ENCODE data around the gene TUBGCP3.

Gene TUBGCP3

GRCh38 chr13:112627161-112627560 is 39.2 kb upstream of the TUBGCP3 start:
- no peak overlapping the region for H3K4me3 ChIP-seq (replicated peaks; ENCODE audit: low read depth, low read length)
- no peak for TF ChIP-seq CTCF (IDR thresholded peaks at IDR 0.05; ENCODE audit: low read depth, low read length, missing control alignments)
- DNase-seq (ENCODE audit: extremely low read depth, low read depth): no peak

DNA sequence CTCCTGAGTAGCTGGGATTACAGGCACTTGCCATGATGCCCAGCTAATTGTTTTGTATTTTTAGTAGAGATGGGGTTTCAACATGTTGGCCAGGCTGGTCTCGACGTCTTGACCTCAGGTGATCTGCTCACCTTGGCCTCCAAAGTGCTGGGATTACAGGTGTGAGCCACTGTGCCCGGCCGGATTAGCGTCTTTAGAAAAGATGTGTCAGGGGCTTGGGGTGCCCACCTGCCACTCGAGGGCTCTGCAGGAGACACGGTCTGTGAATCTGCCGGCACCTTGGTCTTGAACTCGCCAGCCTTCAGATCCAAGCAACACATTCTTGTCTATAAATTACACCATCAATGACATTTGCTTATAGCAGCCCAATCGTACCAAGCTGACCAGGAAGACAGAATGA is 38.8 kb upstream of the TUBGCP3 start:
- TF ChIP-seq CTCF (IDR thresholded peaks at IDR 0.05; ENCODE audit: low read depth, low read length, missing control alignments): no peak
- DNase-seq (ENCODE audit: extremely low read depth, low read depth): no peak
- H3K4me3 ChIP-seq (replicated peaks; ENCODE audit: low read depth, low read length): no peak overlapping the region

DNA sequence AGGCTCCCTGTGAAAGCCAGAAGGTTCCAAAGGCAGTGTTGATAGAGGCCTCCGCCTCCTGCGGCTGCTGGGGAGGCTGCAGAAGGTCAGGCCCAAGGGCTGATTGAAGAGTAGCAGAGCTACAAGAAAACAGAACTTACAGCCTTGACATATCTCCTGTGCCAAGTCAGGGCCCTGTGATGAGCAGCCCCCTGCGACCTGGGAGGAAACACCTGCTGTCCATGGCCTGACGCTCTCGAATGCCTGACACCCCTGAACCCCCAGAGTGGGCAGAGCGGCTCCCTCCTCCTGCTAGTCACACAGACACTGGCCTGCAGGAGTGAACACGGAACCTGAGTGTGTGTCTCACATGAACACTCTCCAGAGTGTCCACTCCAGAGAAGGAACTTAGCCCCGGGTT is 38.2 kb upstream of the TUBGCP3 start:
- H3K4me3 ChIP-seq (replicated peaks; ENCODE audit: low read depth, low read length): no peak overlapping the region
- no peak for TF ChIP-seq CTCF (IDR thresholded peaks at IDR 0.05; ENCODE audit: low read depth, low read length, missing control alignments)
- no peak for DNase-seq (ENCODE audit: extremely low read depth, low read depth)

DNA sequence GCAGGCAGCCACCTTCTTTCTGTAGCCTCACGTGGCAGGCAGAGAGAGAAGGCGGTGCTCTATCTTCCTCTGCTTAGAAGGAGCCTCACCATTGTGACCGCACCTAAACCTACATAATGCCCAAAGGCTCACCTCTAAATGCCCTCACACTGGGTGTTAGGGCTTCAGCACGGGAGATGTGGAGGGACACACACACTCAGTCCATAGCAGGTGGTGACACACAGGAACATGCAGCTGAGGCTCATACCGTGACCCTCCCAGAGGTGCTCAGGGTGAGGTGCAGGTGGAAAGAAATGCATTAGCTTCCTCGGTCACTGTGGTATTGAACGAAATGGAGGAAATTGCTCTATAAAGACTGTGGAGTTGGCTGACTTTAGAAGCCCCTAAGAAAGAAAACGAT is 37.7 kb upstream of the TUBGCP3 start:
- H3K4me3 ChIP-seq (replicated peaks; ENCODE audit: low read depth, low read length): no peak overlapping the region
- no peak for DNase-seq (ENCODE audit: extremely low read depth, low read depth)
- no peak for TF ChIP-seq CTCF (IDR thresholded peaks at IDR 0.05; ENCODE audit: low read depth, low read length, missing control alignments)

- no peak for DNase-seq (ENCODE audit: extremely low read depth, low read depth)
- no peak overlapping the region for H3K4me3 ChIP-seq (replicated peaks; ENCODE audit: low read depth, low read length)
- TF ChIP-seq CTCF (IDR thresholded peaks at IDR 0.05; ENCODE audit: low read depth, low read length, missing control alignments): no peak
These were observed 36.9 kb upstream of the TUBGCP3 start for GRCh38 chr13:112624602-112625430.

DNA sequence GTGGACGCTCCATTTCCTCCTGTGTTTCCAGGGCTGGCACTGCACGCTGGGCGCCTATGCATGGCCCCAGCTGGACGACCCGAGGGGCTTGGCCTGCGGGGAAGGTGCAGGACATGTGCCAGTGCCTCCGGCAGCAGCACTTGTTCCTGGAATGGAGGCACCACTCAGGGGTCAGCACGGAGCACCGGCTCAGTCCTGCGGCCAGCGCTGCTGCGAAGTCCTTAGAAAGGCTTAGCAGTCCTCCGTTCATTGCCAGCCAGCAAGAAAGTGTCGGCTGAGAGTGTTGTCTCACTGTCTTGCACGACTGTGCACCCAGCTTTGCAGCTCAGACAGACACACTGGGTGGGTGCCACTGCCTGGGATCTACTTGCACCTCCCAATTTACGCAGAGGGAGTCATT is 36.1 kb upstream of the TUBGCP3 start:
- H3K4me3 ChIP-seq (replicated peaks; ENCODE audit: low read depth, low read length): no peak overlapping the region
- no peak for DNase-seq (ENCODE audit: extremely low read depth, low read depth)
- no peak for TF ChIP-seq CTCF (IDR thresholded peaks at IDR 0.05; ENCODE audit: low read depth, low read length, missing control alignments)

Data from HFF-Myc (cell line).